ENCODE measurements around the gene TRIM52. TPM values are rescaled to one million over a fixed set of nuclear protein-coding genes. Genes with fewer than 3 reads are reported as not detected.

The TRIM52 gene
- total RNA-seq, 1 experiment from 2014 or later = 5.7 TPM

GRCh38 chr5:181258576-181258975 lies 2.4 kb downstream of the TRIM52 start:
- DNase-seq (ENCODE audit: low read depth) = no peak

- DNase-seq (ENCODE audit: low read depth) = no peak
These were observed 4.9 kb downstream of the TRIM52 start for GRCh38 chr5:181255836-181256578.

GRCh38 chr5:181255276-181255675 lies 5.7 kb downstream of the TRIM52 start:
- DNase-seq (ENCODE audit: low read depth) = no peak

- no peak for DNase-seq (ENCODE audit: low read depth)
These were observed 12.7 kb downstream of the TRIM52 start for GRCh38 chr5:181248277-181248676.

- peak; percentile 85 for DNase-seq (ENCODE audit: low read depth)
These were observed 14.5 kb downstream of the TRIM52 start for GRCh38 chr5:181246276-181247049.

- no peak for DNase-seq (ENCODE audit: low read depth)
These were observed 15.3 kb downstream of the TRIM52 start for GRCh38 chr5:181245427-181246275.

- DNase-seq (ENCODE audit: low read depth) = peak; percentile 88
These were observed 17.2 kb downstream of the TRIM52 start, which contains the start of gene RACK1 for GRCh38 chr5:181243564-181244343. Gene RACK1, minus strand, starts transcription at chr5:181243906. Its CDS starts 106 bp downstream, at chr5:181243800.

- peak; percentile 17 for DNase-seq (ENCODE audit: low read depth)
These were observed 17.9 kb downstream of the TRIM52 start for GRCh38 chr5:181243018-181243563.

GRCh38 chr5:181242031-181242451 lies 18.9 kb downstream of the TRIM52 start:
- DNase-seq (ENCODE audit: low read depth) = peak; percentile 15

GRCh38 chr5:181241393-181241975 lies 19.5 kb downstream of the TRIM52 start:
- DNase-seq (ENCODE audit: low read depth) = peak; percentile 71

GRCh38 chr5:181239062-181239663 lies 21.8 kb downstream of the TRIM52 start:
- DNase-seq (ENCODE audit: low read depth) = no peak

- DNase-seq (ENCODE audit: low read depth) = no peak
These were observed 23.1 kb downstream of the TRIM52 start for GRCh38 chr5:181237729-181238385.

- no peak for DNase-seq (ENCODE audit: low read depth)
These were observed 23.8 kb downstream of the TRIM52 start for GRCh38 chr5:181236954-181237641.

- DNase-seq (ENCODE audit: low read depth) = no peak
These were observed 24.5 kb downstream of the TRIM52 start for GRCh38 chr5:181236471-181236870.

GRCh38 chr5:181235689-181236366 lies 25.1 kb downstream of the TRIM52 start:
- no peak for DNase-seq (ENCODE audit: low read depth)

GRCh38 chr5:181235323-181235688 lies 25.6 kb downstream of the TRIM52 start:
- no peak for DNase-seq (ENCODE audit: low read depth)

GRCh38 chr5:181234455-181235306 lies 26.3 kb downstream of the TRIM52 start:
- DNase-seq (ENCODE audit: low read depth) = no peak
